Measurements from ENCODE around the gene PLEKHM3. TPM values are rescaled to one million over a fixed set of nuclear protein-coding genes. Genes with fewer than 3 reads are reported as not detected.

PLEKHM3 gene
- total and polyA plus RNA-seq, 2 of the 4 experiments (the other 2 are of a cell fraction): 2.4 to 11.3 TPM

- no peak overlapping the region for H3K23ac ChIP-seq (ENCODE audit: low read depth, low read length)
- H3K9me3 ChIP-seq (ENCODE audit: control insufficient read depth, insufficient read depth, low read length): no peaks in the 10 kb centered on the region
- H3K79me1 ChIP-seq (ENCODE audit: low read depth in 1 of 2, low read length in 2 of 2): no peaks in the 10 kb centered on the region
- dilution Hi-C loops (cut with HindIII; ENCODE audit: low sequenced_read_pairs, unreplicated experiment): no loop called here
- no peak overlapping the region for H3K18ac ChIP-seq (ENCODE audit: low read depth, low read length)
- no peak overlapping the region for H2BK15ac ChIP-seq (ENCODE audit: low read depth, low read length)
- no peaks in the 10 kb centered on the region for H3K4me1 ChIP-seq (ENCODE audit: control insufficient read depth, insufficient read depth, low read length)
- H3K56ac ChIP-seq (ENCODE audit: extremely low read depth, insufficient read depth, low read length): no peak overlapping the region
- no peak overlapping the region for H2BK20ac ChIP-seq (ENCODE audit: low read depth, low read length)
- H3K14ac ChIP-seq (replicated peaks; ENCODE audit: low read depth, low read length): no peak overlapping the region
- TF ChIP-seq MAZ (IDR thresholded peaks at IDR 0.05; ENCODE audit: borderline replicate concordance, low read depth, low read length) (no peak), BHLHE40 (IDR thresholded peaks at IDR 0.05; ENCODE audit: low read depth, low read length) (no peak), RFX5 (IDR thresholded peaks at IDR 0.05; ENCODE audit: low read depth, low read length) (no peak), MAFK (IDR thresholded peaks at IDR 0.05; ENCODE audit: low read depth, low read length) (no peak), ELK1 (IDR thresholded peaks at IDR 0.05; ENCODE audit: borderline replicate concordance, low read depth, low read length) (no peak), NFE2L2 (IDR thresholded peaks at IDR 0.05; ENCODE audit: low read depth, low read length) (no peak), CHD1 (IDR thresholded peaks at IDR 0.05; ENCODE audit: low read depth, low read length) (no peak), POLR2A (IDR thresholded peaks at IDR 0.05; ENCODE audit: low read depth, low read length) (no peak), CTCF (conservative IDR thresholded peaks at IDR 0.05; ENCODE audit: low read depth, low read length) (no peak), CEBPB (IDR thresholded peaks at IDR 0.05; ENCODE audit: low read depth, low read length) (no peak), RCOR1 (IDR thresholded peaks at IDR 0.05; ENCODE audit: insufficient replicate concordance, low read length) (no peak), FOS (IDR thresholded peaks at IDR 0.05; ENCODE audit: low read depth, low read length) (no peak), USF2 (IDR thresholded peaks at IDR 0.05; ENCODE audit: low read depth, low read length) (no peak), RAD21 (IDR thresholded peaks at IDR 0.05; ENCODE audit: low read length) (no peak)
- intact Hi-C loops (cut with micrococcal nuclease): no loop called here
- H3K36me3 ChIP-seq (ENCODE audit: control insufficient read depth, insufficient read depth, low read length): no peaks in the 10 kb centered on the region
- no peak for DNase-seq
- H2AK5ac ChIP-seq (ENCODE audit: low read depth, low read length): no peak overlapping the region
- H3K9ac ChIP-seq (ENCODE audit: low read depth, low read length): no peak overlapping the region
- in situ Hi-C loops (cut with MboI; ENCODE audit: low sequenced_read_pairs): no loop called here
- H3K27me3 ChIP-seq (ENCODE audit: control insufficient read depth, insufficient read depth, low read length): no peaks in the 10 kb centered on the region
- BruUV-seq (replicated peaks): no TSS peak
- no peak overlapping the region for H4K5ac ChIP-seq (ENCODE audit: low read depth, low read length)
- ChIA-PET CTCF (interaction anchor here (0.8 kb wide), 1 partner anchor 38 kb away, joined by 3 read pairs; no protein-coding TSS in a partner anchor), POLR2A (ENCODE audit: unreplicated experiment) (no interaction called here)
- no peak overlapping the region for H4K91ac ChIP-seq (ENCODE audit: insufficient read depth, low read depth, low read length)
- H3K4me3 ChIP-seq (ENCODE audit: insufficient read depth, low read depth, low read length): no peak overlapping the region
- no peaks in the 10 kb centered on the region for H3K9me1 ChIP-seq (ENCODE audit: insufficient read depth, low read length)
- H2BK120ac ChIP-seq (ENCODE audit: low read depth, low read length): no peak overlapping the region
- no CpG with 5 or more reads among the region's 15 CpGs for WGBS, 2 experiments (ENCODE audit: extremely low coverage in 2 of 2, insufficient read length in 1 of 2)
- no peak overlapping the region for H3K4ac ChIP-seq (ENCODE audit: low read depth, low read length)
- H3K27ac ChIP-seq (ENCODE audit: insufficient read depth, low read length): no peak overlapping the region
- no peak overlapping the region for H4K8ac ChIP-seq (ENCODE audit: low read depth in 2 of 2, low read length in 2 of 2)
- H2BK5ac ChIP-seq (ENCODE audit: low read depth, low read length, poor library complexity, severe bottlenecking): no peak overlapping the region
- no peak overlapping the region for H2AFZ ChIP-seq (replicated peaks; ENCODE audit: low read length, poor library complexity)
- no peak for ATAC-seq (ENCODE audit: low read depth)
- no peaks in the 10 kb centered on the region for H4K20me1 ChIP-seq (ENCODE audit: insufficient read depth, low read length)
- H2AK9ac ChIP-seq (replicated peaks; ENCODE audit: low read depth, low read length, poor library complexity): no peak overlapping the region
- H3K4me2 ChIP-seq (ENCODE audit: low read depth, low read length): no peak overlapping the region
Observed at GRCh38 chr2:207813221-207813916, 212.0 kb downstream of the PLEKHM3 start.

Data from IMR-90 (cell line).